Upper lobe of left lung (tissue), 6 donors: ENCODE measurements around the gene CRYGC. TPM values are rescaled to one million over a fixed set of nuclear protein-coding genes. Genes with fewer than 3 reads are reported as not detected.
A peak's percentile ranks its signal among the peaks of the same experiment; 100 is the strongest.
"Not testable (repeated sequence)": the region's sequence is repeated elsewhere in the genome, so short reads cannot be mapped to it uniquely, and the experiment has no call there.

Experiments
- ATAC-seq, 2 donors: fragments of 200-7000 bp; cut with Tn5 transposase; one replicate each; pipeline ENCODE4 v1.9.1; 2022; ENCODE audit warnings: mild to moderate bottlenecking in 2 of 2, moderate library complexity in 2 of 2; ENCODE audit not compliant: low FRiP score in 2 of 2
- DNase-seq, 2 donors: peaks; one replicate each; pipeline ENCODE4 v3.0.0-alpha.2; 2019 to 2020
- H3K27ac ChIP-seq, 4 donors: fragments of 200-600 bp; sonication (generic); one replicate each; pipeline ENCODE4 v1.5.1; 2016 to 2019
- H3K27me3 ChIP-seq, 4 donors: fragments of 200-600 bp; sonication (generic); one replicate each; pipeline ENCODE4 v1.5.1; 2017 to 2019
- H3K36me3 ChIP-seq, 4 donors: fragments of 200-600 bp; sonication (generic); one replicate each; pipeline ENCODE4 v1.5.1; 2016 to 2019
- H3K4me1 ChIP-seq, 4 donors: fragments of 200-600 bp; sonication (generic); one replicate each; pipeline ENCODE4 v1.5.1; 2018 to 2019
- H3K4me3 ChIP-seq, 4 donors: fragments of 200-600 bp; sonication (generic); one replicate each; pipeline ENCODE4 v1.5.1; 2017 to 2019; ENCODE audit warnings: mild to moderate bottlenecking in 2 of 4, moderate library complexity in 1 of 4
- H3K9me3 ChIP-seq, 4 donors: fragments of 200-600 bp; sonication (generic); one replicate each; pipeline ENCODE4 v1.5.1; 2018 to 2019
- EP300 ChIP-seq, 4 donors: sonication (generic); formaldehyde crosslinking; IDR thresholded peaks; one replicate each; pipeline ENCODE4 v1.5.1; 2017; ENCODE audit warnings: antibody characterized with exemption in 4 of 4, control low read depth in 2 of 4
- POLR2A ChIP-seq, 4 donors: fragments of 450-650 bp; IDR thresholded peaks; one replicate each; pipeline ENCODE4 v1.5.1; 2016 to 2017; ENCODE audit warnings: antibody characterized with exemption in 4 of 4, mild to moderate bottlenecking in 2 of 4
- POLR2AphosphoS5 ChIP-seq, 2 donors: sonication (generic); formaldehyde crosslinking; IDR thresholded peaks; one replicate each; pipeline ENCODE4 v1.5.1; 2017; ENCODE audit warnings: antibody characterized with exemption in 2 of 2
- WGBS, 2 donors: methylation state at CpG; one replicate each; pipeline ENCODE4 v1.1.5; 2017 to 2018; 5-methylcytosine and 5-hydroxymethylcytosine counted together
- total RNA-seq, 6 donors: library from RNA; depleted of rRNA in 4 of 6; stranded (reverse); fragments of >200 nt in 4 of 6; gene quantifications; one replicate each; pipeline versions ENCODE4 v1.1.0 to v1.2.1, GENCODE V29; 2016 to 2021
- TF ChIP-seq, protein P1 (sequence below), 6 experiments: fragments of 450-650 bp in 4 of 6; fragments of 200-600 bp in 2 of 6; sonication (generic) in 2 of 6; IDR thresholded peaks; one replicate each; pipeline ENCODE4 v1.5.1; 2016 to 2019; ENCODE audit warnings: antibody characterized with exemption in 6 of 6
- donor health status: DM: no; HTN: no; CAD: no; lungs with moderate emphysema.
- donor health status: DM: no; HTN: yes; CAD: no; lungs with severe emphysema.

Gene CRYGC
- total RNA-seq, 6 donors from 2014 or later, result not detected

DNA sequence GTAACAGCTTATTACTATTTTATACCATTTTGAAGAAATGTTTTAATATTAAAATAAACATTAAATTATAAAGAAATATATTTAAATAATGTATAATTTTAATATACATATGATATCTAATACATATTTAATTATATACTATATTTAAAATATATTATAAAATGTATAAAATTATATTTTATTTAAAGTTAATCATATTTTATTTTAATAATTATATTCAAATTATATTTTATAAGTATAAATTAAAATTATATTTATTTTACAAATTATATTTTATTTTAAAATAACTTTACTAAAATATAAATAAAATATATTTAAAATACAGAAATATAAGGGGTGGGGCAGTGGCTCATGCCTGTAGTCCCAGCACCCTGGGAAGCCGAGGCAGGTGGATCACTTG lies 7.4 kb downstream of the CRYGC start:
- 98 to 100% methylated on average over 1 of the region's 1 CpG for WGBS, 2 donors
- Histone ChIP-seq H3K9me3 (no peaks in the 10 kb centered on the region), H3K27ac (no peak overlapping the region), H3K4me1 (peaks cover 3 to 10% (median 7%) of the 10 kb centered on the region in 4 donors), H3K4me3 (no peak overlapping the region), H3K27me3 (no peaks in the 10 kb centered on the region), H3K36me3 (no peaks in the 10 kb centered on the region)
- DNase-seq, result no peak
- ATAC-seq, result no peak
- TF ChIP-seq, protein P1, sequence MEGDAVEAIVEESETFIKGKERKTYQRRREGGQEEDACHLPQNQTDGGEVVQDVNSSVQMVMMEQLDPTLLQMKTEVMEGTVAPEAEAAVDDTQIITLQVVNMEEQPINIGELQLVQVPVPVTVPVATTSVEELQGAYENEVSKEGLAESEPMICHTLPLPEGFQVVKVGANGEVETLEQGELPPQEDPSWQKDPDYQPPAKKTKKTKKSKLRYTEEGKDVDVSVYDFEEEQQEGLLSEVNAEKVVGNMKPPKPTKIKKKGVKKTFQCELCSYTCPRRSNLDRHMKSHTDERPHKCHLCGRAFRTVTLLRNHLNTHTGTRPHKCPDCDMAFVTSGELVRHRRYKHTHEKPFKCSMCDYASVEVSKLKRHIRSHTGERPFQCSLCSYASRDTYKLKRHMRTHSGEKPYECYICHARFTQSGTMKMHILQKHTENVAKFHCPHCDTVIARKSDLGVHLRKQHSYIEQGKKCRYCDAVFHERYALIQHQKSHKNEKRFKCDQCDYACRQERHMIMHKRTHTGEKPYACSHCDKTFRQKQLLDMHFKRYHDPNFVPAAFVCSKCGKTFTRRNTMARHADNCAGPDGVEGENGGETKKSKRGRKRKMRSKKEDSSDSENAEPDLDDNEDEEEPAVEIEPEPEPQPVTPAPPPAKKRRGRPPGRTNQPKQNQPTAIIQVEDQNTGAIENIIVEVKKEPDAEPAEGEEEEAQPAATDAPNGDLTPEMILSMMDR (IDR thresholded peaks at IDR 0.05), result no peak
- TF ChIP-seq POLR2A (IDR thresholded peaks at IDR 0.05) (no peak), EP300 (IDR thresholded peaks at IDR 0.05) (no peak), POLR2AphosphoS5 (IDR thresholded peaks at IDR 0.05) (no peak)

- WGBS, 2 donors, result 94 to 96% methylated on average over 3 of the region's 3 CpGs
These were observed 10.7 kb downstream of the CRYGC start for GRCh38 chr2:208118918-208119317.

DNA sequence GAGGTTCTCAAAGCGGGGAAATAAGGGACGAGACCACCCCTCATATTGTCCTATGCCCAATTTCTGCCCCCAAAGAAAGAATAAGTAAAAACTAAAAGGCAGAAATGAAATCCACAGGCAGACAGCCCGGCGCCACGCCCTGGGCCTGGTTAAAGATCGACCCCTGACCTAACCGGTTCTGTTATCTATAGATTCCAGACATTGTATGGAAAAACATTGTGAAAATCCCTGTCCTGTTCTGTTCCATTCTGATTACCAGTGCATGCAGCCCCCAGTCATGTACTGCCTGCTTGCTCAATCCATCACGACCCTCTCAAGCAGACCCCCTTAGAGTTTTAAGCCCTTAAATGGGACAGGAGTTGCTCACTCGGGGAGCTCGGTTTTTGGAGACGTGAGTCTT lies 12.2 kb downstream of the CRYGC start:
- ATAC-seq, H3K27ac ChIP-seq, H3K4me3 ChIP-seq, H3K36me3 ChIP-seq, H3K9me3 ChIP-seq, H3K27me3 ChIP-seq, H3K4me1 ChIP-seq, DNase-seq: not testable (repeated sequence)
- 89 to 95% methylated on average over 11 of the region's 11 CpGs for WGBS, 2 donors

More at GRCh38 chr2:208118918-208119317, 10.7 kb downstream of the CRYGC start:
- TF ChIP-seq, protein P1 (IDR thresholded peaks at IDR 0.05), result no peak
- TF ChIP-seq EP300 (IDR thresholded peaks at IDR 0.05) (no peak), POLR2A (IDR thresholded peaks at IDR 0.05) (no peak), POLR2AphosphoS5 (IDR thresholded peaks at IDR 0.05) (no peak)
- H3K4me1 ChIP-seq, result peaks cover 0 to 2% (median 2%) of the 10 kb centered on the region in 4 donors
- no peaks in the 10 kb centered on the region for H3K27me3 ChIP-seq
- no peaks in the 10 kb centered on the region for H3K9me3 ChIP-seq
- no peaks in the 10 kb centered on the region for H3K36me3 ChIP-seq
- ATAC-seq (no peak), DNase-seq (no peak)
- no peak overlapping the region for H3K4me3 ChIP-seq
- no peak overlapping the region for H3K27ac ChIP-seq

- WGBS, 2 donors, result 28 to 52% methylated on average over 7 of the region's 7 CpGs
- TF ChIP-seq EP300 (IDR thresholded peaks at IDR 0.05) (no peak), POLR2A (IDR thresholded peaks at IDR 0.05) (no peak)
- TF ChIP-seq, protein P1 (IDR thresholded peaks at IDR 0.05), result no peak
- Histone ChIP-seq H3K27ac (no peak overlapping the region), H3K4me3 (no peak overlapping the region), H3K27me3 (peaks cover 0 to 3% (median 2%) of the 10 kb centered on the region in 4 donors), H3K9me3 (no peaks in the 10 kb centered on the region), H3K36me3 (no peaks in the 10 kb centered on the region), H3K4me1 (peaks cover 0 to 5% (median 0%) of the 10 kb centered on the region in 4 donors)
- DNase-seq, result no peak
- no peak for ATAC-seq
These were observed 16.7 kb downstream of the CRYGC start for GRCh38 chr2:208112969-208113368.

- peak in 1 of 2 donors; percentile 82 for DNase-seq
- not testable (repeated sequence) for H3K4me1 ChIP-seq, H3K36me3 ChIP-seq, H3K4me3 ChIP-seq, H3K27me3 ChIP-seq, H3K9me3 ChIP-seq, H3K27ac ChIP-seq
- 25 to 36% methylated on average over 20 to 25 of the region's 36 CpGs for WGBS, 2 donors
- peak in 1 of 2 donors; percentile 28 for ATAC-seq
These were observed 17.3 kb downstream of the CRYGC start for GRCh38 chr2:208112273-208112745.

DNA sequence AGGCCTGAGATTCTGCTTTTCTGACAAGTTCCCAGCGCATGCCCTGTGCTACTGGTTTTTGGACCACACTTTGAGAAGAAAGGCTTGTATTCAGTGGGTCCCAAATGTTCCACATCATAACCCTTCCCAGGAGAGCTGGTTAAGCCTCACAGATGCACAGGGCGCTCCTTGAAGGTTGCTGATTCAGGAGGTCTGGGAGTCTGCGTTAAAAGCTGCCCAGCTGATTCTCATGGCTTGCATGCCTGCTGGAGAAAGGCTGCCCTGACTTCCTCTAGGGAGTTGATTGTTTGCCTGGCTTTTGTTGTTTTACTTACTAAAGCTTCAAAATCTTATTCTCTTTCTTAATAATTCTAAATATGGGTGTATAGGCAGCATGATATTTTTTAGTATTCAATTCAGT lies 26.0 kb downstream of the CRYGC start:
- Histone ChIP-seq H3K4me3 (no peak overlapping the region), H3K27ac (no peak overlapping the region), H3K36me3 (no peaks in the 10 kb centered on the region), H3K4me1 (no peaks in the 10 kb centered on the region), H3K27me3 (no peaks in the 10 kb centered on the region), H3K9me3 (no peaks in the 10 kb centered on the region)
- 77 to 86% methylated on average over 3 of the region's 3 CpGs for WGBS, 2 donors
- DNase-seq (no peak), ATAC-seq (no peak)
- TF ChIP-seq EP300 (IDR thresholded peaks at IDR 0.05) (no peak), POLR2AphosphoS5 (IDR thresholded peaks at IDR 0.05) (no peak), POLR2A (IDR thresholded peaks at IDR 0.05) (no peak)
- TF ChIP-seq, protein P1 (IDR thresholded peaks at IDR 0.05), result no peak
